Osteocyte (in vitro differentiated cells): ENCODE measurements around the gene NRF1. TPM values are rescaled to one million over a fixed set of nuclear protein-coding genes. Genes with fewer than 3 reads are reported as not detected.
"Not testable (repeated sequence)": the region's sequence is repeated elsewhere in the genome, so short reads cannot be mapped to it uniquely, and the experiment has no call there.

Experiments
- DNase-seq: peaks from one replicate; pipeline ENCODE4 v3.0.0; 2021; ENCODE audit warnings: mixed read lengths; ENCODE audit not compliant: unreplicated experiment; ENCODE audit errors: extremely low spot score
- H3K27ac Mint-ChIP-seq: one replicate; pipeline ENCODE4 v1.8.0; 2021; ENCODE audit warnings: mild to moderate bottlenecking, mixed read lengths; ENCODE audit not compliant: unreplicated experiment
- H3K27me3 Mint-ChIP-seq: one replicate; pipeline ENCODE4 v1.8.0; 2021; ENCODE audit warnings: mixed read lengths; ENCODE audit not compliant: unreplicated experiment
- H3K36me3 Mint-ChIP-seq: one replicate; pipeline ENCODE4 v1.8.0; 2021; ENCODE audit warnings: mixed read lengths; ENCODE audit not compliant: unreplicated experiment
- H3K4me1 Mint-ChIP-seq: one replicate; pipeline ENCODE4 v1.8.0; 2021; ENCODE audit warnings: mixed read lengths; ENCODE audit not compliant: unreplicated experiment
- H3K4me3 Mint-ChIP-seq: one replicate; pipeline ENCODE4 v1.8.0; 2021; ENCODE audit warnings: mild to moderate bottlenecking, moderate library complexity, mixed read lengths; ENCODE audit not compliant: unreplicated experiment
- H3K9me3 Mint-ChIP-seq: one replicate; pipeline ENCODE4 v1.8.0; 2021; ENCODE audit warnings: mixed read lengths; ENCODE audit not compliant: unreplicated experiment
- total RNA-seq: library from RNA; stranded (reverse); gene quantifications from 2 replicates; pipeline ENCODE4 v1.2.1, GENCODE V29; 2021
- TF ChIP-seq, protein P1 (sequence below): fragments of 200-600 bp; sonication (generic); IDR thresholded peaks from 2 replicates; pipeline ENCODE4 v1.5.0; 2021; ENCODE audit warnings: antibody characterized with exemption, mild to moderate bottlenecking, moderate library complexity

The NRF1 gene
- total RNA-seq, 1 donor from 2014 or later = 20.7 TPM

DNA sequence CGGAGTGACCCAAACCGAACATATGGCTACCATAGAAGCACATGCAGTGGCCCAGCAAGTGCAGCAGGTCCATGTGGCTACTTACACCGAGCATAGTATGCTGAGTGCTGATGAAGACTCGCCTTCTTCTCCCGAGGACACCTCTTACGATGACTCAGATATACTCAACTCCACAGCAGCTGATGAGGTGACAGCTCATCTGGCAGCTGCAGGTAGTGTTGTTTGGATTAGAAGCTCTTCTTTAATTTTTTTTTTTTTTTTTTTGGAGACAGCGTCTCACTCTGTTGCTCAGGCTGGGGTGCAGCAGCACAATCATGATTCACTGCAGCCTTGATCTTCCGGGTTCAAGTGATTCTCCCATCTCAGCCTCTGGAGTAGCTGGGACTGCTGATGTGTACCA lies 45.8 kb downstream of the NRF1 start:
- Mint-ChIP-seq H3K4me1 (no peaks in the 10 kb centered on the region), H3K4me3 (no peak overlapping the region), H3K27ac (no peak overlapping the region), H3K9me3 (peaks cover 20% of the 10 kb centered on the region), H3K36me3 (peaks cover 43% of the 10 kb centered on the region), H3K27me3 (no peaks in the 10 kb centered on the region)
- no peak for DNase-seq
- TF ChIP-seq, protein P1, sequence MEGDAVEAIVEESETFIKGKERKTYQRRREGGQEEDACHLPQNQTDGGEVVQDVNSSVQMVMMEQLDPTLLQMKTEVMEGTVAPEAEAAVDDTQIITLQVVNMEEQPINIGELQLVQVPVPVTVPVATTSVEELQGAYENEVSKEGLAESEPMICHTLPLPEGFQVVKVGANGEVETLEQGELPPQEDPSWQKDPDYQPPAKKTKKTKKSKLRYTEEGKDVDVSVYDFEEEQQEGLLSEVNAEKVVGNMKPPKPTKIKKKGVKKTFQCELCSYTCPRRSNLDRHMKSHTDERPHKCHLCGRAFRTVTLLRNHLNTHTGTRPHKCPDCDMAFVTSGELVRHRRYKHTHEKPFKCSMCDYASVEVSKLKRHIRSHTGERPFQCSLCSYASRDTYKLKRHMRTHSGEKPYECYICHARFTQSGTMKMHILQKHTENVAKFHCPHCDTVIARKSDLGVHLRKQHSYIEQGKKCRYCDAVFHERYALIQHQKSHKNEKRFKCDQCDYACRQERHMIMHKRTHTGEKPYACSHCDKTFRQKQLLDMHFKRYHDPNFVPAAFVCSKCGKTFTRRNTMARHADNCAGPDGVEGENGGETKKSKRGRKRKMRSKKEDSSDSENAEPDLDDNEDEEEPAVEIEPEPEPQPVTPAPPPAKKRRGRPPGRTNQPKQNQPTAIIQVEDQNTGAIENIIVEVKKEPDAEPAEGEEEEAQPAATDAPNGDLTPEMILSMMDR = no peak

- peaks cover 15% of the 10 kb centered on the region for H3K9me3 Mint-ChIP-seq
- DNase-seq, H3K27ac Mint-ChIP-seq, H3K27me3 Mint-ChIP-seq, H3K4me1 Mint-ChIP-seq, H3K4me3 Mint-ChIP-seq: not testable (repeated sequence)
- H3K36me3 Mint-ChIP-seq = peaks cover 47% of the 10 kb centered on the region
These were observed 48.4 kb downstream of the NRF1 start for GRCh38 chr7:129659907-129660306.

GRCh38 chr7:129661645-129662182 lies 50.2 kb downstream of the NRF1 start:
- peaks cover 15% of the 10 kb centered on the region for H3K9me3 Mint-ChIP-seq

GRCh38 chr7:129663240-129663639 lies 51.7 kb downstream of the NRF1 start:
- Mint-ChIP-seq H3K4me1 (peaks cover 12% of the 10 kb centered on the region), H3K36me3 (peaks cover 36% of the 10 kb centered on the region), H3K9me3 (peaks cover 15% of the 10 kb centered on the region)
- H3K27me3 Mint-ChIP-seq, H3K4me3 Mint-ChIP-seq, H3K27ac Mint-ChIP-seq, DNase-seq: not testable (repeated sequence)

More at GRCh38 chr7:129661645-129662182, 50.2 kb downstream of the NRF1 start:
- H3K27ac Mint-ChIP-seq = no peak overlapping the region
- peaks cover 47% of the 10 kb centered on the region for H3K36me3 Mint-ChIP-seq
- H3K4me3 Mint-ChIP-seq = no peak overlapping the region
- no peak for DNase-seq
- peaks cover 12% of the 10 kb centered on the region for H3K4me1 Mint-ChIP-seq
- TF ChIP-seq, protein P1 = no peak
- no peaks in the 10 kb centered on the region for H3K27me3 Mint-ChIP-seq

DNA sequence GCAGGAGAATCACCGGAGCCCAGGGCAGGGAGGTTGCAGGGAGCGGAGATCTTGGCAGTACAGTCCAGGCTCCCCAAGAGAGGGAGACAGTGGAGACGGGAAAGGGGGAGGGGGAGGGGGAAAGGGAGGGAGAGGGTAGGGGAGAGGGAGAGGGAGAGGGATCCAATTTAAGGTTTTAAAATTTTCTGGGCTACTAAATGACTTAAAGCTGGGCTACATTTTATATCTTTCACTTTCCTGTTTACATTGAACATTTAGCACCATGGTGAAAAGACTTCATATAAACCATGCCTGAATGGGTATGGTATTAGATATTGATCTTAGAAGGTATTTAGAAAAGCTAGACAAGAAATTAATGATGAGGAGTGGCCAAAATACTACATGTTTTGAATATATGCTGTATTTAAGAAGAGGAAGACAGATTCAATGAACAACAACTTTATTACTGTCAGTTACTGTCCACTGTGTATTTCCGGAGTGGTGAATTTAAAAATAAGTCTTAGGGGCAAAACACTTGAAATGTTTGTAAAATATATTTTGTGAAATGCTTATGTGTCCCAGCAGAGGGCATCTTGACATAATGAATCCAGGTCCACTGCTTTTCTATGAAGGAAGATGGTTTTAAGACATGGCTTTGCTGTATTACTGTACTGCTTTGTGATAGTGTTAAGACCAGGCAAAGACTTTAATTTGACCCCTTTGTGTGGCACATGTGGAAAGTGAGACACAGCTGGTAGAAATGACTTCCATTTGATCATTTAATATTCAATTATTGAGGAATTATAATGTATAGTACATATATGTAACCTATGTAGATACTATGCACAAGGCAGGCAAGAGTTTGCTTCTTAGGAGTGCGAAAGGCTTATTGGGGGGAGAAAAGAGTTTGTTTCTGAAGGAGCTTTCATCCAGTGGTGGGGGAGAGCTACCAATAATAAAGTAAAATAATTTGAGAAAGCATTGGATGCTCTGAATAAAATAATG lies 52.8 kb downstream of the NRF1 start:
- Mint-ChIP-seq H3K4me1 (peaks cover 12% of the 10 kb centered on the region), H3K36me3 (peaks cover 33% of the 10 kb centered on the region), H3K27ac (peak overlapping the region; percentile 32), H3K27me3 (no peaks in the 10 kb centered on the region), H3K4me3 (no peak overlapping the region), H3K9me3 (peaks cover 15% of the 10 kb centered on the region)
- no peak for DNase-seq
- TF ChIP-seq, protein P1 = peak; percentile 73

GRCh38 chr7:129665013-129665401 lies 53.5 kb downstream of the NRF1 start:
- Mint-ChIP-seq H3K4me3 (no peak overlapping the region), H3K4me1 (peaks cover 12% of the 10 kb centered on the region)

More at GRCh38 chr7:129665013-129665401, 53.5 kb downstream of the NRF1 start:
- no peak for DNase-seq
- Mint-ChIP-seq H3K9me3 (peaks cover 9% of the 10 kb centered on the region), H3K36me3 (peaks cover 26% of the 10 kb centered on the region), H3K27ac (peak overlapping the region; percentile 8), H3K27me3 (no peaks in the 10 kb centered on the region)
- TF ChIP-seq, protein P1 = no peak
